Subcutaneous adipose tissue (tissue), 4 donors: Measurements from ENCODE around the gene DNAH8. TPM values are rescaled to one million over a fixed set of nuclear protein-coding genes. Genes with fewer than 3 reads are reported as not detected.

Source experiments
- CTCF ChIP-seq: fragments of 450-650 bp; IDR thresholded peaks from one replicate; pipeline ENCODE4 v1.5.1; 2016; ENCODE audit warnings: low read depth, mild to moderate bottlenecking, control low read depth, antibody characterized with exemption, moderate library complexity
- total RNA-seq, 4 donors: library from RNA; depleted of rRNA; stranded (reverse); fragments of >200 nt; gene quantifications; one replicate each; pipeline ENCODE4 v1.1.0, GENCODE V29; 2016

Gene DNAH8
- total RNA-seq, 4 donors from 2014 or later: not detected

- TF ChIP-seq CTCF: no peak
Measured at GRCh38 chr6:38730140-38730862, 15.2 kb downstream of the DNAH8 start.

DNA sequence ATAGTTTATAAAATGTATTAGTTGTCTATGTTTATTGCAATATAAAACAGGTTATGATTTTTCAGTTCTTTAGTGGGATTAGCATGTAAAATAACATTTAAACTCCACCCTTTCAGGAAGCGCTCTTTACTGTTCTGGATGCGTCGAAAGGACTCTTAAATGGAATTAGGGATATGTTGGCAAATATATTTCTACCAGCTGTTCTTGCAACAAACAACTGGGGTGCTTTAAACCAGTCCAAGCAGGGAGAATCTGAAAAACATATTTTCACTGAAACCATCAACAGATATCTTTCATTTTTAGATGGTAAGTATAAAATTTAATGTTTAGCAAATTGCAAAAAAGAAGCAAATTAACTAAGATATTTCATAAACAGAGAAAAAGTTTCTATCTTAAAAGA lies 21.8 kb downstream of the DNAH8 start:
- no peak for TF ChIP-seq CTCF

DNA sequence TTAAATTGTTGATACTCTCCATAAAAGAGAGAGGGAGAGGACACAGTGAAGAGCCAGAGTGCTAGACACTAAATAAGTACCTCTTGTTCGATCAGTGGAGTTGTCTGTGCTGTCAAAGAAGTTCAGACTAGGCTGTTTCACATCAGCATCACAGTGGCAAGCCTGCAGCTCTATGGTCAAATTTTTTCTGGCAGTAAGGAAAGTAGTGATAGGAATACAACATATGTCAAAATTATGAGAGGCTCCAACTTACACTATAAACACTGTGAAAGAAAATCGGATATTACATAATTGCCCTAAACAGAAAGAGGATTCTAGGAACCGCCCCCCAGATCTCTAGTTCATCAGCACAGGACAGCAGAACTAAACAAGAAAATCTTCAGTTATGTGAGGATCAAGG lies 23.1 kb downstream of the DNAH8 start:
- no peak for TF ChIP-seq CTCF

DNA sequence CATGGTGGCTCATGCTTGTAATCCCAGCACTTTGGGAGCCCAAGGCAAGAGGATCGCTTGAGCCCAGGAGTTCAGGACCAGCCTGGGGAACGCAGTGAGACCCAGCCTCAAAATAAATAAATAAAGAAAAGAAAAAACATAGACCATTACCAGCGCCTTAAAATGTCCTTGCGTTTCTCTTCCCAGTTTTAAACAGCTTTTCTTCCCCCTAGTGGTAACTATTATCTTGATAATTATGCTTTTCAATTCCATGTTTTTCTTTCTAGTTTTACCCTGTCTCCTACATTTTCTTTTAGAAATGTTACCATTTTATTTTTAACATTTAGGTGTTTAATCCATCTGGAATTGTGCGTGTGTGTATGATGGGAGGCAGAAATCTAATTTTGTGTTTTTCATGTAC lies 24.4 kb downstream of the DNAH8 start:
- TF ChIP-seq CTCF: no peak

DNA sequence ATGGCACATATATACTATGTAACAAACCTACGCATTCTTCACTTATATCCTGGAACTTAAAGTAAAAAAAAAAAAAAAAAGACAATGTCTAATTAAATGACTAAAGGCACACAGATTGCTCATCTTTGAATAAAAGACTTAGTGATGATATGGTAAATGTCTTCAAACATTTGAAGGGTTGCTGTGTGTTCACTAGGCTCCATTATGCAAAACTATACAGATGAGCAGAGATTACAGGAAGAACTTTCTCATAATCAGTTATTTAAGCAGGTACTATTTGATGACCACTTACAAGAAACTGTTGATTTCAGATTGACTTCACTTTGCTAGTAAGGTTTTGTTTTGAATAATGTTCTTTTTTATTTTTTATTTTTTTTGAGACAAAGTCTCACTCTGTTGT lies 34.4 kb downstream of the DNAH8 start:
- TF ChIP-seq CTCF: no peak

DNA sequence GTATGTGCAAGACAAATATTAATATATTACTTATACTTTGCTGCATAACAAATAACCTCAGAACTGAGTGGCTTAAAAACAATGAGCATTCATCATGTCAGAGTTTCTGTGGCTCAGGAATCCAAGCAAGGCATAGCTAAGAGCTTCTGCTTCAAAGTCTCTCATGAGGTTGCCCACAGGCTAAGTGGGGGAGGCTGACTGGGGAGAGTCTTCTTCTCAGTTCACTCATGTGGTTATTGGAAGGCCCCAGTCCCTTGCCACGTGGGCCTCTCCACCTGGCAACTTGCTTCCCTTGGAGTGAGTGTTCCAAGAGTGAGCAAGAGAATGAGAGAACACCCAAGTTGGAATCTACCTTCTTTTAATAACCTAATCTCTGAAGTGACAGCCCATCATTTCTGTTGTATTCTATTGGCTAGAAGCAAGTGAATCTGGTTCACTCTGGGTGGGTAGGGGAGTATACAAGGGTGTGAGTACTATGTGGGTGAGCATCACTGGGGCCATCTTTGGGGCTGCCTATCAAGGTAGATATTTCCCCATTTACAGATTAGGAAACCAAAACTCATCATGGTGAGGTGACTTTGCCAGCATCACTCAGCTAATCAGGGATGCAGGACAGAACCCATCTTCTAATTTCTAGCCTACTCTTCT lies 36.0 kb downstream of the DNAH8 start:
- TF ChIP-seq CTCF: no peak

- TF ChIP-seq CTCF: no peak
Measured at GRCh38 chr6:38753707-38754106, 38.6 kb downstream of the DNAH8 start.
